Mesodermal cell (in vitro differentiated cells): ENCODE results near the gene PDZD11.
A peak's percentile ranks its signal among the peaks of the same experiment; 100 is the strongest.
"Not testable (repeated sequence)": the region's sequence is repeated elsewhere in the genome, so short reads cannot be mapped to it uniquely, and the experiment has no call there.

ENCODE experiments used
- H3K27ac ChIP-seq: 2 replicates; pipeline ENCODE4 v1.7.0; 2013; ENCODE audit warnings: mild to moderate bottlenecking, low read depth, low read length, moderate library complexity; ENCODE audit not compliant: severe bottlenecking
- H3K36me3 ChIP-seq: 2 replicates; pipeline ENCODE4 v1.7.1; 2013; ENCODE audit warnings: mild to moderate bottlenecking, low read length, moderate library complexity; ENCODE audit not compliant: control insufficient read depth, insufficient read depth
- H3K4me1 ChIP-seq: one replicate; pipeline ENCODE4 v1.7.1; 2013; ENCODE audit warnings: mild to moderate bottlenecking, low read length; ENCODE audit not compliant: insufficient read depth, control insufficient read depth, poor library complexity, severe bottlenecking
- H3K4me3 ChIP-seq: 2 replicates; pipeline ENCODE4 v1.7.0; 2013; ENCODE audit warnings: low read length, control low read depth, mild to moderate bottlenecking; ENCODE audit not compliant: insufficient read depth, poor library complexity, severe bottlenecking; ENCODE audit errors: extremely low read depth
- H3K9me3 ChIP-seq: 2 replicates; pipeline ENCODE4 v1.7.1; 2013; ENCODE audit warnings: mild to moderate bottlenecking, low read length, moderate library complexity; ENCODE audit not compliant: control insufficient read depth
- WGBS, 2 experiments: methylation state at CpG; one replicate each; pipeline ENCODE4 v1.1.5; 2013; ENCODE audit warnings: missing lambda C conversion rate in 2 of 2; ENCODE audit not compliant: insufficient coverage in 2 of 2; 5-methylcytosine and 5-hydroxymethylcytosine counted together

The PDZD11 gene

GRCh38 chrX:70292788-70293187 lies 3.1 kb upstream of the PDZD11 start:
- Histone ChIP-seq H3K36me3 (peaks cover 23% of the 10 kb centered on the region), H3K9me3 (no peaks in the 10 kb centered on the region), H3K4me3 (no peak overlapping the region), H3K4me1 (no peaks in the 10 kb centered on the region), H3K27ac (no peak overlapping the region)
- WGBS, 2 experiments: no CpG with 5 or more reads among the region's 1 CpG

GRCh38 chrX:70289168-70289792 lies 447 bp downstream of the PDZD11 start:
- Histone ChIP-seq H3K4me3 (peak overlapping the region; percentile 47), H3K36me3 (peaks cover 23% of the 10 kb centered on the region), H3K9me3 (no peaks in the 10 kb centered on the region), H3K27ac (no peak overlapping the region), H3K4me1 (no peaks in the 10 kb centered on the region)
- WGBS, 2 experiments: 83% methylated on average over 2 of the region's 11 CpGs; no CpG with 5 or more reads in 1 of the 2 experiments

- Histone ChIP-seq H3K4me1 (no peaks in the 10 kb centered on the region), H3K9me3 (no peaks in the 10 kb centered on the region), H3K27ac (no peak within 1 kb of the TSS), H3K36me3 (peaks cover 12% of the 10 kb centered on the region), H3K4me3 (no peak within 1 kb of the TSS)
- 90 to 99% methylated on average over 2 to 16 of the region's 21 CpGs for WGBS, 2 experiments
Observed at GRCh38 chrX:70281951-70282350, 7.8 kb downstream of the PDZD11 start, which contains the start of gene RAB41. Gene RAB41 (plus strand): TSS chrX:70282172. CDS start chrX:70282218, 46 bp downstream.

- H3K9me3 ChIP-seq: no peaks in the 10 kb centered on the region
- no peak overlapping the region for H3K27ac ChIP-seq
- WGBS, 2 experiments: 94% methylated on average over 2 of the region's 3 CpGs; no CpG with 5 or more reads in 1 of the 2 experiments
- H3K36me3 ChIP-seq: no peaks in the 10 kb centered on the region
- H3K4me1 ChIP-seq: no peaks in the 10 kb centered on the region
- no peak overlapping the region for H3K4me3 ChIP-seq
Observed at GRCh38 chrX:70280573-70280972, 9.2 kb downstream of the PDZD11 start.

GRCh38 chrX:70279081-70279480 lies 10.6 kb downstream of the PDZD11 start:
- Histone ChIP-seq H3K4me3 (no peak overlapping the region), H3K9me3 (no peaks in the 10 kb centered on the region), H3K27ac (no peak overlapping the region), H3K4me1 (no peaks in the 10 kb centered on the region), H3K36me3 (no peaks in the 10 kb centered on the region)
- no CpG with 5 or more reads among the region's 3 CpGs for WGBS, 2 experiments

GRCh38 chrX:70274029-70274428 lies 15.7 kb downstream of the PDZD11 start:
- not testable (repeated sequence) for H3K36me3 ChIP-seq, H3K27ac ChIP-seq, H3K4me1 ChIP-seq, H3K4me3 ChIP-seq, H3K9me3 ChIP-seq
- WGBS, 2 experiments: 93 to 100% methylated on average over 1 to 2 of the region's 7 CpGs

GRCh38 chrX:70268034-70268433 lies 21.7 kb downstream of the PDZD11 start, which contains the start of gene ARR3:
Gene ARR3 (plus strand): TSS chrX:70268334. CDS start chrX:70269386, 1,052 bp downstream.
- no peak within 1 kb of the TSS for H3K4me3 ChIP-seq
- no peaks in the 10 kb centered on the region for H3K4me1 ChIP-seq
- no peaks in the 10 kb centered on the region for H3K9me3 ChIP-seq
- H3K27ac ChIP-seq: no peak within 1 kb of the TSS
- H3K36me3 ChIP-seq: no peaks in the 10 kb centered on the region

GRCh38 chrX:70264784-70265183 lies 24.9 kb downstream of the PDZD11 start:
- Histone ChIP-seq H3K4me1 (no peaks in the 10 kb centered on the region), H3K27ac (no peak overlapping the region), H3K9me3 (no peaks in the 10 kb centered on the region), H3K4me3 (no peak overlapping the region), H3K36me3 (no peaks in the 10 kb centered on the region)
- WGBS, 2 experiments: 56% methylated on average over 3 of the region's 3 CpGs; no CpG with 5 or more reads in 1 of the 2 experiments

- no peaks in the 10 kb centered on the region for H3K9me3 ChIP-seq
- H3K36me3 ChIP-seq: no peaks in the 10 kb centered on the region
- no peak overlapping the region for H3K4me3 ChIP-seq
- 2 to 7% methylated on average over 3 to 7 of the region's 7 CpGs for WGBS, 2 experiments
- H3K4me1 ChIP-seq: no peaks in the 10 kb centered on the region
- H3K27ac ChIP-seq: no peak overlapping the region
Observed at GRCh38 chrX:70262952-70263567, 26.7 kb downstream of the PDZD11 start.

GRCh38 chrX:70260104-70260503 lies 29.6 kb downstream of the PDZD11 start, which contains the start of gene P2RY4:
Gene P2RY4 (minus strand): TSS chrX:70260204. CDS start chrX:70259624, 580 bp downstream.
- H3K36me3 ChIP-seq: no peaks in the 10 kb centered on the region
- WGBS, 2 experiments: 100% methylated on average over 1 of the region's 4 CpGs; no CpG with 5 or more reads in 1 of the 2 experiments
- H3K4me3 ChIP-seq: no peak within 1 kb of the TSS
- H3K9me3 ChIP-seq: no peaks in the 10 kb centered on the region
- H3K4me1 ChIP-seq: no peaks in the 10 kb centered on the region
- H3K27ac ChIP-seq: no peak within 1 kb of the TSS
